GM12875 (cell line): ENCODE results near the gene CNTNAP3B.
"Not testable (repeated sequence)": the region's sequence is repeated elsewhere in the genome, so short reads cannot be mapped to it uniquely, and the experiment has no call there.

Experiments used
- H3K4me3 ChIP-seq: one replicate; pipeline ENCODE4 v1.5.1; 2011; ENCODE audit warnings: low read depth, low read length, control low read depth

CNTNAP3B gene

DNA sequence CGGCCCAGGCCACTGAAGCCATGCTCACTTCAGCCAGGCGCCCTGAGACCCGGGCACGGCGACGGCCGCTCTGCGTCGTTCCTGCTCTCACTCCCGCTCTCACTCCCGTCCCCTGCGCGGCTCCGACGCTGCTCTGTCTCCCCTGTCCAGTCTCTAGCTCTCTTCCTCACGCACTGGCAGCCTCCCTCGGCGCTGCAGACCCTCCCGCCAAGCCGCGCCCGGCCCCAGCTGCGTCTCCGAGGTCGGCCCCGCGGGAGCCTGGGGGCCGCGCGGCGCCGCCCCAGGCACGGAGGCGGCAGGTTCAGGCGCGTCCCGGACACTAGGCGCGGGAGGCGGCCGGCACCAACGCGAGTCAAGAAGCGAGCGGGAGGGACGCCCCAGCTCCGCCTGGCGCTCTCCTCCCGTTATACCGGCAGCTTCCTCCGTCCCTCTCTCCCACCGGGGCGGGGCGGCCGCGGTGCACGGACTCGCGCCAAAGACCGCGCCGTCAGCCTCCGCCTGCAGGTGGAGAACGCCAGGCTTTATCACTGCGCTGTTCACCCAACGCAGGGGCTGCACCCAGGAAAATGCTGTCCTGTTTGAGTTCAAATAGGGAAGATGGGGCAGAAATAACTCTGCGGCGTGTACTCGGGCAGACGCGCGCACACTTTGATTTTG, at the start of gene CNTNAP3B:
CNTNAP3B (minus strand) TSS at position 354 of the 657 bp plus-strand sequence; CDS start at position 22, 332 bp downstream.
- not testable (repeated sequence) for H3K4me3 ChIP-seq

GRCh38 chr9:42160299-42160698, 31.1 kb upstream of the CNTNAP3B start:
- H3K4me3 ChIP-seq = not testable (repeated sequence)

DNA sequence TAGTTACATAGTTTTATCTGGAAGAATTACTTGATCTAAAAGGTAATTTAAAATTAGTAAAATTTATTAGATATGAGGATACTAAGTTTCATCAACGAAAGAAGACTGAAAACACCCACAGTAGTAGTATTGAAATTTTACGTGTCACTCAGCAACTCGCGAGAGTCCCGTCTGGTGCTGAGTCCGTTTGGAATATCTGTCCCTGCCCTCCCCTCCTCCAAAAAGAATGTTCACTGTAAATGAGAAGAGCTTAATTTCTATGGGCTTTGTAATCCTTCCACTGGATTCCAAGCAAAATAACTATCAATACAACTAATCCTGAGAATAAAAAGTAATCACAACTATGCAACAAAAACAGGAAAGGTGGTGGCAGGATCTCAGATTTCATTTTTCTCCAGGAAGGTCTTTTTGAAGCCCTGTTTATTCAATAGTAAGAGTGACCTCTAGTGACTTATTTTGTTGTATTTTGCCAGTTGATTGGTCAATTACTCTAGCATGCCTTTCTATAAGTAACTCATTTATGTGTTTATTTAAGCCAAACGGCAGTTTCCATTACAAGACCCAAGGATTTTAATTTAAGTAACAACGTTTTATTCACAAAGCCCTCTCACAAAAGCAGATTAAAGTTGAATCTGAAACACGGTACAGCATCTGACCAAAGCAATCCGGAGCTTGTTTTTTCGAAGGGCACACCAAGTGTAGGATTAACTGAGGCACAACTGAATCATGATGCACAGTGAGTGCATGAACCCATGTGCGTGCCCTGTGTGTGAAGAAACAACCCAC, 2.0 kb downstream of the CNTNAP3B start:
- not testable (repeated sequence) for H3K4me3 ChIP-seq

DNA sequence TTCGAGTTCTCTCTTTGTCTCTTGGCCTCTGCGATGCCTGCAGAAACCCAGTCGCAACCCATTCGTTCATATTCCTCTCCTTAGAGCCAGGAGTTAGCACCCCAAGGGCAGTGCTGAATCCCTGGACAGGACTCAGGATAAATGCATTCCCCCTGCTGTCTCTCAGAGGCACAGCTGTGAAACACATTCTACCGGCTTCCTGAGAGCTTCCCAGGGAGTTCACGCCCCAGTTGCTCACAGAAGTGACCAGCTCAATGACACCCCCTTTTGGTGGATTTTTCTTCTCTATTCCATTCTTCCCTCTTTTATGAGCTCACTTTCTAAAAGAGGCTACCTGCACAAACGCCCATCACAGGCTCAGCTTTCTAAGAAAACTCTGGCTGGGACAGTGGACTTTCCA, 8.2 kb downstream of the CNTNAP3B start:
- not testable (repeated sequence) for H3K4me3 ChIP-seq

- H3K4me3 ChIP-seq = not testable (repeated sequence)
Observed at GRCh38 chr9:42095929-42096328, 33.3 kb downstream of the CNTNAP3B start.

- not testable (repeated sequence) for H3K4me3 ChIP-seq
Observed at GRCh38 chr9:42084559-42084952, 44.7 kb downstream of the CNTNAP3B start.

- H3K4me3 ChIP-seq = not testable (repeated sequence)
Observed at GRCh38 chr9:42083877-42084558, 45.2 kb downstream of the CNTNAP3B start.

GRCh38 chr9:42080376-42080775, 48.9 kb downstream of the CNTNAP3B start:
- not testable (repeated sequence) for H3K4me3 ChIP-seq

GRCh38 chr9:42074868-42075267, 54.4 kb downstream of the CNTNAP3B start:
- not testable (repeated sequence) for H3K4me3 ChIP-seq

DNA sequence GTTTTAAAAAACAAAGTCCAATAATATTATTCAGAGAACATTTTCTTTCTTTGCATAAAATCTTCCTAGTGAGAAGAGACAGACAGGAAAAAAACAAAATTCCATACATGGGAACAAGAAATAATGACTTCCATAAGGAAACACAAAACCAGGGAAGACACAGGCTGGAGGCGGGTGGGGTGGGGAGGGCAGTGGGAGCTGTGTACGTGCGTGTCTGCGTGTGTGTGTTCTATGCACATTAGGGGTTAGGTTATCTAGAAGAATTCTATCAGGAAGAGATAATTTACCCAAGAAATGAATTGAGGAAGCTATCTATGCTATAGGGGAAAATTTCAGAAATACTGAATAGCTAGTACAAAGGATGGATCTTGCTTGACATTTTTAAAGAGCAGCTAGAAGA, 58.2 kb downstream of the CNTNAP3B start:
- not testable (repeated sequence) for H3K4me3 ChIP-seq

- H3K4me3 ChIP-seq = not testable (repeated sequence)
Observed at GRCh38 chr9:42070035-42070799, 59.0 kb downstream of the CNTNAP3B start.

- H3K4me3 ChIP-seq = not testable (repeated sequence)
Observed at GRCh38 chr9:42053874-42054273, 75.4 kb downstream of the CNTNAP3B start.

DNA sequence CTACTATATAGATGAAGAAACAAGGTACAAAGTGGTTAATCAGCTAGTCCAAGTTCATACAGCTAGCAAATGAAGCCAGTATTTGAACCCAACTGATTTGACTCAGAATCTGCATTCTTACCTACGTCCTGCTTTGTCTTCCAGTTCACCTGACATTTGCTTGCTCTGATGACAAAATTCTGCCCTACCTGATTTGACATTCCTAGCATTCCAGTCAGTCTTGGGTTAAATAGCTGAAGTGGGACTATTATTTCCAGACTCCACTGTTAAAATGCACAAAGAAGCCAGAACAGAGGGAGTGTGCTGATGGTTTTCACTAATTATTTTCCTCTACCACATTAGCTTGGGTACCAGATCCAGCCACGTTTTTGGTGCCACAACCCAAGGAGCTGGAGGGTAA, 78.5 kb downstream of the CNTNAP3B start:
- not testable (repeated sequence) for H3K4me3 ChIP-seq

DNA sequence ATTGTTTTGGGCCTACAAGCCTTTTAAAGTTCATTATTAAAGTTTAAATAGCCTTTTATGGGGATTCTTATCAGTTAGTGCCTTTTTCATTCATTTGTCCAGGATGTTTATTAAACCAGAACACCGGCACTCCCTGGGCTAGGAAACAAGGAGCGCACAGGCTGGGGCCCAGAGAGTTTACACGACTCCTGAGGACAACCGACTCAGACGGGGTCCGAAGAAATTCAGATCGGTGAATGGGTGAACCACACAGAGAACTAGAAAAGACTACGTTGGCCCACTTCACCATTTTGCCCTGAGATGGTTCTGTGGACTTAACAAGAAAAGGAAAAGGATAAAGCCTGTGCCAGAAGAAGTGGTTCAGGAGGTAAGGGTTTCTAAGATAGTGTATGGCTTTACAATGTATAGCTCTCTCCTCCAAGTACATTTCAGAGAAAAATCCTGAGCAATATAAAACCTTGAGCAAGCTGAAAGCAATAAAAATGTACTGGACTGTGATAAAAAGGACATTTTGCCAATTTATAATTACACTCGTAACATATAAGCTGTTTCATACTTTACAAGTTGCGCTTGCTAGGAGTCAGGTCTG, 84.7 kb downstream of the CNTNAP3B start:
- H3K4me3 ChIP-seq = not testable (repeated sequence)

GRCh38 chr9:42033541-42033940, 95.7 kb downstream of the CNTNAP3B start:
- not testable (repeated sequence) for H3K4me3 ChIP-seq

- H3K4me3 ChIP-seq = not testable (repeated sequence)
Observed at GRCh38 chr9:42020639-42021038, 108.6 kb downstream of the CNTNAP3B start.

GRCh38 chr9:42018220-42018922, 110.9 kb downstream of the CNTNAP3B start:
- not testable (repeated sequence) for H3K4me3 ChIP-seq

- not testable (repeated sequence) for H3K4me3 ChIP-seq
Observed at GRCh38 chr9:42014317-42014716, 114.9 kb downstream of the CNTNAP3B start.

- H3K4me3 ChIP-seq = not testable (repeated sequence)
Observed at GRCh38 chr9:41991607-41992006, 137.6 kb downstream of the CNTNAP3B start.

DNA sequence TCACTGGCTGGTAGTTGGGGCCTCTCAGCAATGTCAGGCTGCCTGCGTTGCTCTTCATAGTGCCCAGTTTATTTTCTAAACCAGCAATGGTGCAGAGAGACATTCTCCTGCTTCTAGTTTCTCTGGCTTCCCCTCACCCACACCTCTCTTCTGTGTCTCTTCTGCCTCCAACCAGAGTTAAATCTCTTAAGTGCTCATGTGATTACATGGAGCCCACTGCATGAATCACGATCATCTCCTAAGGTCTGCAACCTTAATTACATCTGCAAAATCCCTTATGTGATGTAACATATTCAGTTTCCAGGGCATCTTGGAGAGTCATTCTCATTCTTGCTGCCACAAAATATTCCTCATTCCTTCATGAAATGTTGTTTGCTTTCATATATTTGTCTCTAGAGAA, 149.0 kb downstream of the CNTNAP3B start:
- not testable (repeated sequence) for H3K4me3 ChIP-seq
